GM12801 (cell line): ENCODE measurements around the gene GPRIN3.

ENCODE experiments used
- TF ChIP-seq, protein P1 (sequence below): IDR thresholded peaks from one replicate; pipeline ENCODE4 v1.5.1; 2011; ENCODE audit warnings: control low read depth; ENCODE audit not compliant: insufficient read length; ENCODE audit errors: extremely low read depth

Gene GPRIN3

DNA sequence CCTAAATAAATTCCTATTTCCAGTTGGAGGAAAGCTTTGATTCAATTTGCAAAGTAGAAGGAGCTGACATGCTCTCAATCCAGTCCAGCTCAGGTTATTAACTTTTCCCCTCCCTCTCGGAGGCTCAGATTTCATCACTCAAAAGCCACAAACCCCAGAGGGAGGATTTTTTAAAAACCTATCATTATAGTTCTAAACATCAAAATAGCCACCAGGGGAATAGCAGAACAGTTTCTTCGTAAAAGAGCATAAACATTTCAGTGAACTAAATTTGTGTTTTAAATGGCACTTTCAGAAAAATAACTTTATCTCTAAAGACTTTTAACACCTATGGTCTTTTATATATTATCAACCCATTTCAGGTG is 8.8 kb downstream of the GPRIN3 start:
- TF ChIP-seq, protein P1, sequence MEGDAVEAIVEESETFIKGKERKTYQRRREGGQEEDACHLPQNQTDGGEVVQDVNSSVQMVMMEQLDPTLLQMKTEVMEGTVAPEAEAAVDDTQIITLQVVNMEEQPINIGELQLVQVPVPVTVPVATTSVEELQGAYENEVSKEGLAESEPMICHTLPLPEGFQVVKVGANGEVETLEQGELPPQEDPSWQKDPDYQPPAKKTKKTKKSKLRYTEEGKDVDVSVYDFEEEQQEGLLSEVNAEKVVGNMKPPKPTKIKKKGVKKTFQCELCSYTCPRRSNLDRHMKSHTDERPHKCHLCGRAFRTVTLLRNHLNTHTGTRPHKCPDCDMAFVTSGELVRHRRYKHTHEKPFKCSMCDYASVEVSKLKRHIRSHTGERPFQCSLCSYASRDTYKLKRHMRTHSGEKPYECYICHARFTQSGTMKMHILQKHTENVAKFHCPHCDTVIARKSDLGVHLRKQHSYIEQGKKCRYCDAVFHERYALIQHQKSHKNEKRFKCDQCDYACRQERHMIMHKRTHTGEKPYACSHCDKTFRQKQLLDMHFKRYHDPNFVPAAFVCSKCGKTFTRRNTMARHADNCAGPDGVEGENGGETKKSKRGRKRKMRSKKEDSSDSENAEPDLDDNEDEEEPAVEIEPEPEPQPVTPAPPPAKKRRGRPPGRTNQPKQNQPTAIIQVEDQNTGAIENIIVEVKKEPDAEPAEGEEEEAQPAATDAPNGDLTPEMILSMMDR = no peak

DNA sequence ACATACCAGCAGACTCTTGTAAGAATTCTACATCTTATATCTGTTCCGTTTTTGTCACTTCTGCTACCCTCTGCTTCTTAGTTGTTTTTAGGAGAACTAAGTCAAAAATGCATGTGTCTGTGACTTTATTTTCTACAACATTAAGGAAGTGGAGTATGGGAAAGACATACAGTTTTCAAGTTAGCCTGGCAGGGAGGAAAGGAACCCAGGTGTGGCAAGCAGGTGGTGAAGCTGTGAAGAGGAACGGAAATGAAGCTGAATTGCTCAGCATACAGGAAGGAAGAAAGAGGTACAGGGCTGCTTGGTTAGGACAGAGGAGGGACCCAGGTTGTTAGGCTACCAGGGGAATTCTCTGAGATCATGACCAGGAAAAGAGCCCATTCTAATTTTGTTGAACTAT is 9.4 kb downstream of the GPRIN3 start:
- TF ChIP-seq, protein P1 = no peak

DNA sequence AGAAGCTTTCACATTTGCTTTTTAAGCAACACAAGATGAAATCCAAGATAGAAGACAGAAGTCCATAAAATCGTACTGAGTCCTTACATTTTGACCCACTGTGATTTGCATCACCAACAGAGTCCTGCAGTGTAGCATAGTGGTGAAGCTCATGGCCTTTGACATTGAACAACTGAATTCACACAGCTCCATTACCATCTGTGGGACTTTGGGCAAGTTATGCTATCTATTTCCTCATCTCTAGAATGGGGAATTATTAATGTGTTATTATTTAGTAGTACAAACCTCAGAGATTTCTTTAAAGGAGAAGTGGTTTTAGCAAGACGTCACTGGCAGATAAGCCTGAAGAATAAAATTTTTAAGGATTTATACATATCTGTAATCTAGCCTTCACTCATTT is 10.7 kb downstream of the GPRIN3 start:
- TF ChIP-seq, protein P1 = no peak

DNA sequence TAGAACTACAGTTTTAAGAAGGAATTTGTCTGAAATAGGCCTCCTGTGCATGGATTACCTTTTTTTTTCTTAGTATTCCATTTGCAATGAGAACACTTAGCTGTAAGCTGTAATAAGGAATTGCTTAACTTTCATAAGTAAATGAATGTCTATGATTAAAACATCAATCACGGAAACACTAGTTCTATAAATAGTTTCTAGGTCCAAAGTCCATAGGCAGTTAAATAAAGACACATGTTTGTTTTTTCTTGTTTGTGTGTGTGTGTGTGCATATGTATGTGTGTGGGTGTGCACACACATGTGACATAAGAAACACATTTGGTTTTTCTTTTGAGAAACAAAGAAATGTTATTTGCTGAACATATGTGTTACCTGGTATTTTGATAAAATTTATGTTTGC is 11.2 kb downstream of the GPRIN3 start:
- TF ChIP-seq, protein P1 = no peak

DNA sequence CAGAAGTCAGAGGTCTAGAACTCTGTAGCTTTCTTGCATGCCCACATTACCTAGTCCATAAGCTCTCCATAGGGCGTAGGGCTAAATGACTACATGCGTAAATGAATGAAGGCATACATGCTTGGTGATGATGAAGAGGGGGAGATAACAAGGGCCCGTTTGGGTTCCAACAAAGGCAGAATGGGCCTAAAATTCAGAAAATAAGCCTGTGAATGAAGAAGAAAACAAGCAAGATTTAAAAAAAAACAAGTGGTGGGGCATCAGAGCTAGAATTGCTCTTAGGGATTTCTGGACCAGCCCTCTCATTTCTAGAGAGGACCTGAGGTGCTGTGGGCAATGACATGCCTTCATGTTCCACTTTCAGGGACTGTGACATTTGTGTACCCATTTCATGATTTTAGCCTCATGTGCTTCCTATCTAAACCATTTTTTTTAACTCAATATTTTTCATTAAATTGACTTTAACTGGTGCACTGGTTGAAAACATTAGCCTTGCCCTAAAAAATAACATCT is 12.1 kb downstream of the GPRIN3 start:
- TF ChIP-seq, protein P1 = no peak

DNA sequence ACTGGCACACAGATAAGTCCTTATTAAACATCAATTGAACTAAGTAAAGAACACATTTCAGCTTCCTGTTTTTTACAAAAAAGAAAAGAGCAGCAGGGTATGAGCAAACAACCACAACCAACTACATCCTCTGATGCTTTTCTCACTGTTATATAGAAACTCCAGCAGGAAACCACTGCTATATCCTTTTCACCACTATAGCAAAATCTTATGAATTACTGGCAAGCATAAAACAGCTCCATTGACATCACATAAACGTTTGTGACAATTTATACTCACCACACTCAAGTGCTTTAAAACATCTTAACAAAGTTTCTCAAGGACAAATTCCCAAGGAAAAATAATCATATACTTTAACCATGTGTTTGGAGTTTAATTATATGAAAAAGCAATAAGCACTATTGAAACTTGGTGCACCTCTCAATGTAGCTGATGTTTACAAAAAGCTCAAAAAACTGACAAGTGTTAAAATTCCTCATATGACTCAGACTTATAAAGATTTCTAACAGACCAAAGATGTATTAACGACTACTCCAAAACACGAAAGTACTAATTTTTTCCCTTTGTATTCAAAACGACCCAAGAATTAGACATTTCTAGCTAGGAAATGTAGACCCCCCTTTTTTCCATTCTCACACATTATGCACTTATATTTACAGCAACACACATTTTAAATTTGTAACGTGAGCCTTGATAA is 12.9 kb downstream of the GPRIN3 start:
- TF ChIP-seq, protein P1 = no peak

DNA sequence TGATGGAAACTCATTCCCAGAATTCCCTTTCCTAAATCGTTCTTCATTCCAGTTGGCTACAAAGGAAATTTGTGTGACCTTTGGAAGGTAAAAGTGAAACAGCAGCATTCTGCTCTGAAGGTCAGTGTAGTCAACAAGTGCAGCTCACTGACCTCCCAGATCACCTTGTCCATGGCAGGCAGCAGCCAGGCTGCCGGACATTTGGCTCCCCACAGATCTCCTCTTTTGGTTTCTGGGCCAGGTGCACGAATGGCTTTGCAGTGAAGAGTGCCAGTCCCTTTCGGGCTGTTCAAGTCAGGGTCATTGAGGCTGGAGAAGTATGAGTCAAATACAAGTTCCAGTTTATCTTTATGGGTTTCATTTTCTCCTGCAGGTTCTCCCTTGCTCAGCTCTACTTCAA is 14.3 kb downstream of the GPRIN3 start:
- TF ChIP-seq, protein P1 = no peak
